ENCODE measurements around the gene HEBP2. TPM values are rescaled to one million over a fixed set of nuclear protein-coding genes. Genes with fewer than 3 reads are reported as not detected.

Gene HEBP2
- total RNA-seq, 4 donors from 2014 or later: 120 to 243 (median 185) TPM

GRCh38 chr6:138417493-138418117 is 13.6 kb downstream of the HEBP2 start:
- 84 to 90% methylated on average over 3 of the region's 3 CpGs for WGBS, 2 donors
- Histone ChIP-seq H3K9me3 (peaks cover 0 to 8% (median 0%) of the 10 kb centered on the region in 4 donors), H3K4me3 (no peak overlapping the region), H3K36me3 (peaks cover 0 to 74% (median 0%) of the 10 kb centered on the region in 3 donors), H3K4me1 (no peaks in the 10 kb centered on the region), H3K27ac (no peak overlapping the region), H3K27me3 (no peaks in the 10 kb centered on the region)
- no peak for TF ChIP-seq EP300 (IDR thresholded peaks at IDR 0.05)
- no peak for TF ChIP-seq POLR2A (IDR thresholded peaks at IDR 0.05)
- TF ChIP-seq CTCF (IDR thresholded peaks at IDR 0.05): no peak
- DNase-seq (ENCODE audit: low spot score in 2 of 2): no peak

- Histone ChIP-seq H3K9me3 (peaks cover 0 to 8% (median 0%) of the 10 kb centered on the region in 4 donors), H3K4me1 (no peaks in the 10 kb centered on the region), H3K27ac (no peak overlapping the region), H3K27me3 (no peaks in the 10 kb centered on the region), H3K36me3 (peaks cover 0 to 68% (median 0%) of the 10 kb centered on the region in 3 donors), H3K4me3 (no peak overlapping the region)
- TF ChIP-seq CTCF (IDR thresholded peaks at IDR 0.05): no peak
- TF ChIP-seq POLR2A (IDR thresholded peaks at IDR 0.05): no peak
- TF ChIP-seq EP300 (IDR thresholded peaks at IDR 0.05): no peak
- WGBS, 2 donors: 98 to 100% methylated on average over 3 of the region's 3 CpGs
- DNase-seq (ENCODE audit: low spot score in 2 of 2): no peak
Observed at GRCh38 chr6:138418118-138418742, 14.2 kb downstream of the HEBP2 start.

- 100% methylated on average over 3 of the region's 3 CpGs for WGBS, 2 donors
- peaks cover 0 to 8% (median 0%) of the 10 kb centered on the region in 4 donors for H3K9me3 ChIP-seq
- no peaks in the 10 kb centered on the region for H3K27me3 ChIP-seq
- no peaks in the 10 kb centered on the region for H3K4me1 ChIP-seq
- TF ChIP-seq POLR2A (IDR thresholded peaks at IDR 0.05) (no peak), CTCF (IDR thresholded peaks at IDR 0.05) (no peak), EP300 (IDR thresholded peaks at IDR 0.05) (no peak)
- H3K27ac ChIP-seq: no peak overlapping the region
- DNase-seq (ENCODE audit: low spot score in 2 of 2): no peak
- H3K36me3 ChIP-seq: peaks cover 0 to 62% (median 0%) of the 10 kb centered on the region in 3 donors
- H3K4me3 ChIP-seq: no peak overlapping the region
Observed at GRCh38 chr6:138419766-138420165, 15.7 kb downstream of the HEBP2 start.

DNA sequence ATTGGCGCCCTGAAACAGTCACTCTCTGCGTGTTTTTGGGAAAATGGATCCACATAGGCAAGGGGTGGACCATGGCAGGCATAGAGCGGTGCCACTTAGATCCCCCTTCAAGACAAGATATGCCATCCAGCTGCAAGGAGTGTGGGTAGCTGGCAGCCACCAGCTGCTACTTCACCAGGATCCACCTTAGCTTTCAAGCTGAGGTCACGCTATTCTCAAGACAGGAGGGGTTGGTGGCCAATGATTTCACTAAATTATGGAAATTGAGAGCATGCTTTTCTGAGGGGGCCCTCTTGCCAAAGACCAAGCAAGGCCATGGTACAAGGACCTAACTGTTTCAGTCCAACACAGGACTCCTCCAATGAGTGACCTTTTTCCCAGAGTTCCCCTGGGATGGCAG is 16.3 kb downstream of the HEBP2 start:
- DNase-seq (ENCODE audit: low spot score in 2 of 2): no peak
- no peak overlapping the region for H3K4me3 ChIP-seq
- H3K4me1 ChIP-seq: no peaks in the 10 kb centered on the region
- TF ChIP-seq POLR2A (IDR thresholded peaks at IDR 0.05) (no peak), EP300 (IDR thresholded peaks at IDR 0.05) (no peak), CTCF (IDR thresholded peaks at IDR 0.05) (no peak)
- no peak overlapping the region for H3K27ac ChIP-seq
- H3K9me3 ChIP-seq: peaks cover 0 to 8% (median 0%) of the 10 kb centered on the region in 4 donors
- H3K36me3 ChIP-seq: peaks cover 0 to 56% (median 0%) of the 10 kb centered on the region in 3 donors
- H3K27me3 ChIP-seq: no peaks in the 10 kb centered on the region
- WGBS, 2 donors: 97 to 100% methylated on average over 4 of the region's 4 CpGs

DNA sequence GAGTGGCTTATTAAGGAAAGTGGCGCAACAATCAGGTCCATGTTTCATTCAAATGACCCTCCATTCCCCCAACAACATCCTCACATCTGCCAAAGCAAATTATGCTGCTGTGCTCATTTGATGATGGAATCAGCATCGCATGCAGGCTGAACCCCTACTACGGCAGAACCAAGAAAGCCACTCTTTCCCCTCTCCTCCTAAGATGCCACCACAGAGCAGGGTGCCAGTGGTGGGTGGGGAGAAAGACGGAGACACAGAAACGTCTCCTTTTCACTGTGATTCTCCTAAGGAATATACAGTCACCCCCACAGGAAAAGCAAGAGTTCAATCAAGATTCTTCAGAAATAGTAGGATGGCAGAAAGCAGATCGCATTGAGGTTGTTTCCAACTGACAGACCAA is 17.1 kb downstream of the HEBP2 start:
- Histone ChIP-seq H3K36me3 (peaks cover 0 to 50% (median 0%) of the 10 kb centered on the region in 3 donors), H3K9me3 (peaks cover 0 to 8% (median 0%) of the 10 kb centered on the region in 4 donors), H3K27ac (no peak overlapping the region), H3K4me1 (no peaks in the 10 kb centered on the region), H3K4me3 (no peak overlapping the region), H3K27me3 (no peaks in the 10 kb centered on the region)
- no peak for DNase-seq (ENCODE audit: low spot score in 2 of 2)
- no peak for TF ChIP-seq CTCF (IDR thresholded peaks at IDR 0.05)
- no peak for TF ChIP-seq EP300 (IDR thresholded peaks at IDR 0.05)
- TF ChIP-seq POLR2A (IDR thresholded peaks at IDR 0.05): no peak
- 80 to 91% methylated on average over 6 of the region's 6 CpGs for WGBS, 2 donors

Data from tibial nerve (tissue), 4 donors.